Uterus (tissue), 4 donors: ENCODE measurements around the gene ARHGAP29. TPM values are rescaled to one million over a fixed set of nuclear protein-coding genes. Genes with fewer than 3 reads are reported as not detected.

ENCODE experiments used
- DNase-seq, 2 donors: peaks; one replicate each; pipeline ENCODE4 v3.0.0-alpha.2; 2019 to 2020
- H3K27ac ChIP-seq, 2 donors: fragments of 200-600 bp; sonication (generic); 1 replicate in 1 of 2; 2 replicates in 1 of 2; pipeline ENCODE4 v1.5.1; 2016 to 2018
- H3K27me3 ChIP-seq, 2 donors: fragments of 200-600 bp; sonication (generic); one replicate each; pipeline ENCODE4 v1.5.1; 2018 to 2019; ENCODE audit warnings: control low read depth in 1 of 2
- H3K36me3 ChIP-seq, 2 donors: fragments of 200-600 bp; sonication (generic); one replicate each; pipeline ENCODE4 v1.5.1; 2019; ENCODE audit warnings: control low read depth in 1 of 2
- H3K4me1 ChIP-seq, 2 donors: fragments of 200-600 bp; sonication (generic); one replicate each; pipeline ENCODE4 v1.5.1; 2018 to 2019; ENCODE audit warnings: control low read depth in 1 of 2
- H3K4me3 ChIP-seq, 2 donors: fragments of 200-600 bp; sonication (generic); 1 replicate in 1 of 2; 2 replicates in 1 of 2; pipeline ENCODE4 v1.5.1; 2018 to 2019; ENCODE audit warnings: mild to moderate bottlenecking in 1 of 2
- H3K9me3 ChIP-seq, 2 donors: fragments of 200-600 bp; sonication (generic); one replicate each; pipeline ENCODE4 v1.5.1; 2019; ENCODE audit warnings: control low read depth in 1 of 2
- POLR2A ChIP-seq, 2 donors: fragments of 450-650 bp; IDR thresholded peaks; one replicate each; pipeline ENCODE4 v1.6.1; 2016; ENCODE audit warnings: antibody characterized with exemption in 2 of 2, mild to moderate bottlenecking in 1 of 2, moderate library complexity in 1 of 2
- intact Hi-C: fragments of 100-400 bp; cut with DNase I; formaldehyde crosslinking; loops from one replicate; pipeline ENCODE4 v1.15.1; 2023; ENCODE audit warnings: low total_unique reads
- total RNA-seq, 4 donors: library from RNA; depleted of rRNA in 3 of 4; stranded (reverse); fragments of >200 nt in 3 of 4; gene quantifications; one replicate each; pipeline versions ENCODE4 v1.1.0 to v1.2.4, GENCODE V29; 2014 to 2023
- TF ChIP-seq, protein P1 (sequence below), 4 experiments: fragments of 200-600 bp in 2 of 4; fragments of 450-650 bp in 2 of 4; sonication (generic) in 2 of 4; IDR thresholded peaks; one replicate each; pipeline ENCODE4 v1.5.1; 2016 to 2019; ENCODE audit warnings: antibody characterized with exemption in 4 of 4, mild to moderate bottlenecking in 2 of 4, moderate library complexity in 1 of 4
- donor health status: DM: yes; HTN: yes; CAD: no.

ARHGAP29 gene, protein sequence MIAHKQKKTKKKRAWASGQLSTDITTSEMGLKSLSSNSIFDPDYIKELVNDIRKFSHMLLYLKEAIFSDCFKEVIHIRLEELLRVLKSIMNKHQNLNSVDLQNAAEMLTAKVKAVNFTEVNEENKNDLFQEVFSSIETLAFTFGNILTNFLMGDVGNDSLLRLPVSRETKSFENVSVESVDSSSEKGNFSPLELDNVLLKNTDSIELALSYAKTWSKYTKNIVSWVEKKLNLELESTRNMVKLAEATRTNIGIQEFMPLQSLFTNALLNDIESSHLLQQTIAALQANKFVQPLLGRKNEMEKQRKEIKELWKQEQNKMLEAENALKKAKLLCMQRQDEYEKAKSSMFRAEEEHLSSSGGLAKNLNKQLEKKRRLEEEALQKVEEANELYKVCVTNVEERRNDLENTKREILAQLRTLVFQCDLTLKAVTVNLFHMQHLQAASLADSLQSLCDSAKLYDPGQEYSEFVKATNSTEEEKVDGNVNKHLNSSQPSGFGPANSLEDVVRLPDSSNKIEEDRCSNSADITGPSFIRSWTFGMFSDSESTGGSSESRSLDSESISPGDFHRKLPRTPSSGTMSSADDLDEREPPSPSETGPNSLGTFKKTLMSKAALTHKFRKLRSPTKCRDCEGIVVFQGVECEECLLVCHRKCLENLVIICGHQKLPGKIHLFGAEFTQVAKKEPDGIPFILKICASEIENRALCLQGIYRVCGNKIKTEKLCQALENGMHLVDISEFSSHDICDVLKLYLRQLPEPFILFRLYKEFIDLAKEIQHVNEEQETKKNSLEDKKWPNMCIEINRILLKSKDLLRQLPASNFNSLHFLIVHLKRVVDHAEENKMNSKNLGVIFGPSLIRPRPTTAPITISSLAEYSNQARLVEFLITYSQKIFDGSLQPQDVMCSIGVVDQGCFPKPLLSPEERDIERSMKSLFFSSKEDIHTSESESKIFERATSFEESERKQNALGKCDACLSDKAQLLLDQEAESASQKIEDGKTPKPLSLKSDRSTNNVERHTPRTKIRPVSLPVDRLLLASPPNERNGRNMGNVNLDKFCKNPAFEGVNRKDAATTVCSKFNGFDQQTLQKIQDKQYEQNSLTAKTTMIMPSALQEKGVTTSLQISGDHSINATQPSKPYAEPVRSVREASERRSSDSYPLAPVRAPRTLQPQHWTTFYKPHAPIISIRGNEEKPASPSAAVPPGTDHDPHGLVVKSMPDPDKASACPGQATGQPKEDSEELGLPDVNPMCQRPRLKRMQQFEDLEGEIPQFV
- 10 to 100 TPM; 20.0 to 67.3 (median 38.8) TPM for total RNA-seq

DNA sequence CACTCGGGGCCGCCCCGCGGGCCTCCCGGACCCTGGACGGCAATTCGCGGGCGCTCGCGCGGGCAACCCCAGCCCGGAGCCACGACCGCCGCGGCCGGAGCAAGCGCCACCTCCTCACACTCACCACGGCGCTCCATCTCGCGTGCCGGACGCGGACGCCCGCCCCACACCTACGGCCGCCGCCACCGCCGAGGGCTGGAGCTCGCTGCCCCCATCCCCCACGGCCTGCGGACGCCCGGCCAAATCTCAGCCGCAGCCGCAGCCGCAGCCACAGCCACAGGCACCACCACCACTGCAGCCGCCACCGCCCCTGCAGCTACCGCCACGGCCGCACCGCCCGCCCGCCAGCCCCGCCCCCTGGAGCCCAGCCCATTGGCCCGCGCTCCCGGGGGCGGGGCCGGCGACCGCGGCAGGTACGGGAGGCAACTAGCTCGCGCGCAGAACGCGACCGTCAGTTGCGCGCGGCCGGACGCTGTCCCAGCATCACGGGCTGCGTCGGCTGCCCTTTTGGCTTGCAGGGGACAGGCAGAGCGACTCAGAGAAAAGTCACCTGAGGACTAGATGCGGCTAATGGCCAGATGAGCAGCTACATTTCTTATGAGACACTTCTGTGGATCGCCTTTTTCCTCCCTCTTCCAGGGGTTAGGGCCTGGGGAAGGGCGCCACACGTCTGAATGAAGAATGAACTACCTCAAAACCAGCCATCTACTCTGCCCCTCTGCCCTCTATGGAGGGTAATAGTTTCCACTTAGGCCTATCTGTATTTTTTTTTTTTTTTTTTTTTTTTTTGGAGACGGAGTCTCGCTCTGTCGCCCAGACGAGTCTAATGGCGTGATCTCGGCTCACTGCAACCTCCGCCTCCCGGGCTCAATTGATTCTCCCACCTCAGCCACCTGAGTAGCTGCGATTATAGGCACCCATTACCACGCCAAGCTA, at the start of gene ARHGAP29:
TSS of gene ARHGAP29 (minus strand) at position 294 of the 936 bp plus-strand sequence. CDS start 5,973 bp downstream, outside the sequence.
- Histone ChIP-seq H3K4me1 (no peaks in the 10 kb centered on the region), H3K4me3 (peak within 1 kb of the TSS; percentile 27 to 56), H3K27me3 (peaks cover 3 to 21% of the 10 kb centered on the region in 2 donors), H3K36me3 (no peaks in the 10 kb centered on the region), H3K9me3 (no peaks in the 10 kb centered on the region), H3K27ac (peak within 1 kb of the TSS; percentile 67 to 72)
- TF ChIP-seq POLR2A (IDR thresholded peaks at IDR 0.05): peak; percentile 76 to 92
- TF ChIP-seq, protein P1, sequence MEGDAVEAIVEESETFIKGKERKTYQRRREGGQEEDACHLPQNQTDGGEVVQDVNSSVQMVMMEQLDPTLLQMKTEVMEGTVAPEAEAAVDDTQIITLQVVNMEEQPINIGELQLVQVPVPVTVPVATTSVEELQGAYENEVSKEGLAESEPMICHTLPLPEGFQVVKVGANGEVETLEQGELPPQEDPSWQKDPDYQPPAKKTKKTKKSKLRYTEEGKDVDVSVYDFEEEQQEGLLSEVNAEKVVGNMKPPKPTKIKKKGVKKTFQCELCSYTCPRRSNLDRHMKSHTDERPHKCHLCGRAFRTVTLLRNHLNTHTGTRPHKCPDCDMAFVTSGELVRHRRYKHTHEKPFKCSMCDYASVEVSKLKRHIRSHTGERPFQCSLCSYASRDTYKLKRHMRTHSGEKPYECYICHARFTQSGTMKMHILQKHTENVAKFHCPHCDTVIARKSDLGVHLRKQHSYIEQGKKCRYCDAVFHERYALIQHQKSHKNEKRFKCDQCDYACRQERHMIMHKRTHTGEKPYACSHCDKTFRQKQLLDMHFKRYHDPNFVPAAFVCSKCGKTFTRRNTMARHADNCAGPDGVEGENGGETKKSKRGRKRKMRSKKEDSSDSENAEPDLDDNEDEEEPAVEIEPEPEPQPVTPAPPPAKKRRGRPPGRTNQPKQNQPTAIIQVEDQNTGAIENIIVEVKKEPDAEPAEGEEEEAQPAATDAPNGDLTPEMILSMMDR (IDR thresholded peaks at IDR 0.05): no peak
- intact Hi-C loops: loop anchor here (10.0 kb wide), 2 partner anchors 97 to 173 kb away; no protein-coding TSS in a partner anchor
- peak; percentile 55 to 58 for DNase-seq

GRCh38 chr1:94286864-94287437, 49.6 kb upstream of the ARHGAP29 start:
- no peak overlapping the region for H3K27ac ChIP-seq
- no peaks in the 10 kb centered on the region for H3K9me3 ChIP-seq
- no peaks in the 10 kb centered on the region for H3K27me3 ChIP-seq
- no peak for DNase-seq
- H3K4me1 ChIP-seq: no peaks in the 10 kb centered on the region
- no peaks in the 10 kb centered on the region for H3K36me3 ChIP-seq
- intact Hi-C loops: no loop called here
- H3K4me3 ChIP-seq: no peak overlapping the region
- TF ChIP-seq POLR2A (IDR thresholded peaks at IDR 0.05): no peak
- TF ChIP-seq, protein P1 (IDR thresholded peaks at IDR 0.05): no peak

DNA sequence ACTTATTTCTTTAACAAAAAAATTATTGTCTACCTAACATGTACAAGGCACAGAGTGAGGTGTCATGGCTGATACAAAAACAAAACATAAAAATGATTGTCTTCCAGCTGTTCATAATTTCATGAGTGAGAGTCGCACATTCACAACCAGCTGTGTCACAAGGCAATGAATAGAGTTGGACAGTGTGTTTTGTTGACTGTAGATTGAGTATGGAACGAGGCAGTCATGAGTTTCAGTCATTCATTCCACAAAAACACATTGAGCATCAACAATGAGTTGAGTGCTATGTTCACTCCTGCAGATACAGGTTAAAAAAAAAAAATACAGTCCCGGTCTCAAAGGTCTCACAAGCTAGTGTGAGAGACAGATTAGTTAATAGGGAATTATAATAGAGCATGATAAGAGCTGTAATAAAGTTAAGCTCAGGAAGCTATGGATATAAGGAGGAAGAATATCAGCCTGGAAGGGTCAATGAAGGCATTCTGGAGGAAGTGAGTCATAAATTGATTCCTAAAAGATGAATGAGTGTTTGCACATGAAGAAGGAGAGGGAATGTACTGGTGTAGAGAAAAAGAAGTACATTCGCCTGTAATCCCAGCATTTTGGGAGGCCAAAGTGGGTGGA, 47.8 kb upstream of the ARHGAP29 start:
- DNase-seq: no peak
- no peak overlapping the region for H3K4me3 ChIP-seq
- no peaks in the 10 kb centered on the region for H3K9me3 ChIP-seq
- no peak overlapping the region for H3K27ac ChIP-seq
- intact Hi-C loops: no loop called here
- H3K27me3 ChIP-seq: no peaks in the 10 kb centered on the region
- H3K36me3 ChIP-seq: no peaks in the 10 kb centered on the region
- TF ChIP-seq, protein P1 (IDR thresholded peaks at IDR 0.05): no peak
- H3K4me1 ChIP-seq: no peaks in the 10 kb centered on the region

DNA sequence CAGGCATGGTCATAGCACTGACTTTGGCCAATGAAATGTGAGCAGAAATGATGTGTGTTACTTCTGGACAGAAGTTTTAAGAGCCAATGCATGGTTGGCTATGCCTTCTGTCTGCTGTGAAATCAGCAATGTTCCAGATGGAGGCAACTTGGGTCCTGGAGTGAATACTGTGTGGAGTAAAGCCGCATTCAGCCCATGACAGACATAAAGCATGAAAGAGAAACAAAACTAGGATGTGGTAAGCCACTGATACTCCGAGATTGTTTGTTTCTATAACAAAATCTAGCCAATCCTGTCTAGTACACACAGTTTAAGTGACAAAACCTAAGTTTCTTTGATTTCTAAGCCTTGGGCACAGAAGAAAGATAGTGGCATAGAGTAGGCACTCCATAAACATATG, 47.1 kb upstream of the ARHGAP29 start:
- no peak for DNase-seq
- intact Hi-C loops: no loop called here
- no peaks in the 10 kb centered on the region for H3K4me1 ChIP-seq

More for the DNA sequence above, 47.1 kb upstream of the ARHGAP29 start:
- H3K27ac ChIP-seq: no peak overlapping the region
- no peaks in the 10 kb centered on the region for H3K27me3 ChIP-seq
- no peaks in the 10 kb centered on the region for H3K36me3 ChIP-seq
- no peaks in the 10 kb centered on the region for H3K9me3 ChIP-seq
- no peak for TF ChIP-seq POLR2A (IDR thresholded peaks at IDR 0.05)
- TF ChIP-seq, protein P1 (IDR thresholded peaks at IDR 0.05): no peak
- no peak overlapping the region for H3K4me3 ChIP-seq
